Adipose tissue (tissue), 3 donors: Measurements from ENCODE around the gene PAPSS2. TPM values are rescaled to one million over a fixed set of nuclear protein-coding genes. Genes with fewer than 3 reads are reported as not detected.

ENCODE experiments used
- H3K27ac ChIP-seq: one replicate; pipeline ENCODE4 v1.5.1; 2013; ENCODE audit warnings: low read depth, low read length
- WGBS, 3 donors: extraction: QIAGEN DNeasy Blood & Tissue Kit; methylation state at CpG; one replicate each; pipeline ENCODE4 v1.1.7; 2013; 5-methylcytosine and 5-hydroxymethylcytosine counted together
- polyA plus RNA-seq, 3 donors: library from polyadenylated mRNA; stranded (reverse); fragments of 200-250 nt; gene quantifications; one replicate each; pipeline ENCODE4 v1.2.3, GENCODE V29; 2013
- donor health status: healthy with polysubstance abuse.
- donor health status: Bipolar disorder and iron deficiency.
- donor health status: healthy.

Gene PAPSS2
- polyA plus RNA-seq, 3 donors, result 12.7 to 36.7 (median 20.8) TPM

DNA sequence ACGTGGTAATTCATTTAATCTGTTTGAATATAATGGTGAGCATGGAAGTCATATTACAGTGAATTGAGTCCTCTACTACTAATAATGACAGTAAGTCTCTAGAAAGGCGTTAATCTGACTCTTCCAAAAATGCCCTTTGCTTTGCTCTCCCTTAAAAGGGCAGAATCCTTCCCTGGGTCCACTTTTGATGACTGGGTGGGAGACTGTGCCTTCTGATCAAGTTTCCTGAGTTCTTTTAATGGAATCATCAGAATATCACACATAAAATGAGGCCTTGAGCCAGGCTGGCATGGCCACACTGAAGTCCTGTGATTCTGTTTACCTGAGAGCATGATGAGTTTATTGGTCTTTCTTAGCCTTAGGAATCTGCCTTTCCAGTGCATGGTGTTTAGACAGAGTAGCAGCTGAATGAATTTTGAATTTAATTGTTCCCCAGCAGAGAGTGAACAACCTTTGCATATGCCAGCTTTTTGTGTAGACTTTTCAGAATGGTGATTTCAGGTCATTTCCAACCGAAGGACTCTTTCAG is 33.3 kb downstream of the PAPSS2 start:
- no peak overlapping the region for H3K27ac ChIP-seq
- 75 to 93% (median 93%) methylated on average over 3 of the region's 3 CpGs for WGBS, 3 donors

DNA sequence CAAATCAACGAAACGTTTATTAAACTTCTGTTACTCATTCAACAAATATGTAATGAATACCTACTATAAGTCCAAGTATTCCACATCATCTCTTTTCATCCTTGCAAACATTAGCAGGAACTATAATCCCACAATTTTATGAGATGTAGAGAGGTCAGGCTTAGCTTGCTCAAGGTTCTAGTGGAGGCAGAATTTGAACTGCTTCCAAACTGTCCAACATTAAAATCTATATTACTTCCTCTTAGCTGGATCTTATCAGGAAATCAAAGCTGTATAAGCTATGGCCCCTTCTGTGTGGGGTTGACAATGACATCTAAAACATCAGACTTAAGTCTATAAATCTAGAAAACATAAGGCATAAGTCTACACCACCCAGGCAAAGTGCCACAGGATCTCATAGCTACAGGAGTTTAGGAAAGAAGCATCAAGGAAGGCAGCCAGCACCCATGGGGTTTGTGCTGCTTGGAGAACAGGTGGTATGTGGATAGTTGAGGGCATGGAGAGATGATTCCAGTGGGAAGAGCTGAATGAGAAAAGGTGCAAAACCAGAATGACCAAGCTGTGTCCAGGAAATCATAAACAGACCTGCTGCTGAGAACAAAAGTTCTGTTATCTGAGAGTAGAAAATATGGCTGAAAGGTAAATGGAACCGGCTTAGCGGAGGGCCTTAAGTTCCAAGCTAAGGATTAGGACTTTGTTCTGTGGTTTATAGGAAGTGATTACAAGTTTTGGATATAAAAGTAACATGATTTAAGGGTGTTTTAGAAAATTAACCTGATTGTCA is 34.5 kb downstream of the PAPSS2 start:
- no peak overlapping the region for H3K27ac ChIP-seq
- WGBS, 3 donors, result 68 to 94% (median 81%) methylated on average over 4 of the region's 4 CpGs

DNA sequence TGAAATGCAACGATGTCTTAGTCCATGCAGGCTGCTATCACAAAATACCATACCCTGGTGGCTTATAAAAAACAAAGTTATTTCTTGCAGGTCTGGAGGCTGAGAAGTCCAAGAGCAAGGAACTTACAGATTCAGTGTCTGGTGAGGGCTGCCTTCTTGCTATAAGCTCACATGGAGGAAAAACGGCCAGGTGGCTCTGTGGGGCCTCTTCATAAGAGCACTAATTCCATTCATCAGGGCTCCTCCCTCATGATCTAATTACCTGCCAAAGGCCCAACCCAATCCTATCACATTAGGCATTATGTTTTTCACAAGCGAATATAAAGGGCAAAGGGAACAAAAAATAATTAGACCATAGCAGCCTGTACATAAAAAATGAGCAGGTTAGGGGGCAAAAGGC is 35.4 kb downstream of the PAPSS2 start:
- no peak overlapping the region for H3K27ac ChIP-seq
- 79 to 93% (median 90%) methylated on average over 3 of the region's 3 CpGs for WGBS, 3 donors

DNA sequence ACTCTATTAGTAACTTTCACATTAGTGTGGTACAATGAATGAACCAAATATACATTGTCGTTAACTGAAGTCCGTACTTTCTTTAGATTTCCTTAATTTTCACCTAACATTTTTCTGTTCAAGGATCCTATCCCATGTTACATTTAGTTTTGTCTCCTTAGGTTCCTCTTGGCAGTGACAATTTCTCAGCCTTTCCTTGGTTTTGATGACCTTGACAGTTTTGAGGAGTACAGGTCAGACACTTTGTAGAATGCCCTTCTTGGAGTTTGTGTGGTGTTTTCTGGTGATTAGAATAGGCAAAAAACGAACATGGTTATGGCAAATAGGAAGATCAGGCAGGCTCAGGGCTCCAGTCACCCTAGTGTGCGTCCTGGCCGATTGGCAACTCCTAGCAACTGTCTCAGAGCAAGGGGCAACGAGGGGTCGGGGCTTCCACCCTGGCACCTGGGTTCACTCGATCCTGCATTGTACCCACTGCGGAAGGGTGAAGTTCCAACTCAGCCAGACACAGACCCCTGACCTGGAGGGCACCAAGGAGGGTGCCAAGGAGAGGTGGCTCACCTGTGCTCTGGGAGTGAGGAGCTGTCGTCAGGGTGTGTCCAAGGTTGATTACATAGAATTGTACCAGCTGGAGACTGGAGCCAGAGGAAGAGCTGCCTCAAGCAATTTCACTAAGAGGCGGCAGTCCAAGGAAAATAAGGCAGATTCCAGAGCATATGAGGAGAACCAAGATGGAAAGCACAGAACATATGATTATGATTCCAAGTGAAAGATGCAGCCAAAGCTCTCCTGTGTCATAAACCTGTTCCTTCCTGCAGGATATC is 37.5 kb downstream of the PAPSS2 start:
- no peak overlapping the region for H3K27ac ChIP-seq
- WGBS, 3 donors, result 78 to 89% (median 85%) methylated on average over 11 of the region's 11 CpGs

DNA sequence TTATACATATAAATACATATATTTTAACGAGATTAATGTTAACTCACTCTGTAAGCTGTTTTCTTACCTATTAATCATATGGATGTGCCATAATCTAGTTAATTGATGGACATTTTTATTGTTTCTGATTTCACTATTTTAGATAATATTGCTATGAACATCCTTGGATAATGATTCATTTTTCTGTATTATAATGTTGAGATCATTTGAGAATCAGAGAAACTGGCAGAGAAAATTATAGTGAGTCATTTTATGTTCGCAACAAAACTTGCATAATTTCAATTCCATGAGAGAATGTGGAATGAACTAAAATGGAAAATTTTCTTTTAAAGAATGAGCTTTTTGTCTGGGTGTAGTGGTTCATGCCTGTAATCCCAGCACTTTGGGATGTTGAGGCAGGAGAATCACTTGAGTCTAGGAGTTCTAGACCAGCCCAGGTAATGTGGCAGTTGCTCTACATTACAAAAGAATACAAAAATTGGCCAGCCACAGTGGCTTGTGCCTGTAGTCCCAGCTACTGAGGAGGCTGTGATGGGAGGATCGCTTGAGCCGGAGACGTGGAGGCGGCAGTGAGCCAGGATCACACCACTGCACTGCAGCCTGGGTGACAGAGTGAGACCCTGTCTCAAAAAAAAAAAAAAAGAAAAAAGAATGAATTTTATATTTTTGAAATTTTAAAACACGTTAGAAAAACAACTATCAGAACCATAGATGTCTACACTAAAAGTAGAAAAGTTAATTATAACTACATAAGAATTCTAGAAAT is 40.5 kb downstream of the PAPSS2 start:
- H3K27ac ChIP-seq, result no peak overlapping the region

DNA sequence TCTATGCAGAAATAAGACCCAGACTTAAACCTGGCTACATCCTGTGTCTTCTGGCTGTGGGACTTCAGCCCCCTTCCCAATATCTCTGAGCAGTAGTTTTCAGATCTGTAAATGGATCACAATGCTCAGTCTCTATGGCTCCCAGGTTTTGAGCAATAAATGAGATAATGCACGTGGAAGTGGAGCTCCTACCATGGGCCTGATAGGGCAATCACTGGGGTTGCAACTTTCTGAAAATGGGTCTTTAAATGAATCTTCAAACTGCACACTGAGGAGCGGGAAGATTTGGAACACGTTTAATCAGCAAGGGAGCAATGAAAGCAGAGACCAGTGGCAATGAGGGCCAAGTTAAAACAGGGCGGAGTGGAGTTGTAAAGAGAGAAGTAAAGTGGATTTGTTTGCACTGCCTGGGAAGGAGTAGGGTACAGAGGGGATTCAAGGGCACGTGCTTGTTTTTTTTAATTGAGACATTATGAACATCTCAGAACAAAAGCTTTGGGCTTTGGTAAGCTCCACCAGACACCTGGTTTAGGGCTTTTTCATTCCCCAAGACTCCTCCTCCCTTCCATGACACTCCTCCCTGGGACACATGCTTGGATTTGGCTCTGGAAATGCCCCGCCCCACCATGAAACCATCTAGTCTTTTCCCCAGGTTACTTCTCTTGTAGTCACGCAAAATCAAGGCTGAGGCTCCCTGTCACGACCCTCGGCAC is 42.7 kb downstream of the PAPSS2 start:
- no peak overlapping the region for H3K27ac ChIP-seq
- WGBS, 3 donors, result 73 to 82% (median 76%) methylated on average over 9 of the region's 9 CpGs

More for the DNA sequence above, 40.5 kb downstream of the PAPSS2 start:
- 81 to 90% (median 82%) methylated on average over 7 of the region's 7 CpGs for WGBS, 3 donors

DNA sequence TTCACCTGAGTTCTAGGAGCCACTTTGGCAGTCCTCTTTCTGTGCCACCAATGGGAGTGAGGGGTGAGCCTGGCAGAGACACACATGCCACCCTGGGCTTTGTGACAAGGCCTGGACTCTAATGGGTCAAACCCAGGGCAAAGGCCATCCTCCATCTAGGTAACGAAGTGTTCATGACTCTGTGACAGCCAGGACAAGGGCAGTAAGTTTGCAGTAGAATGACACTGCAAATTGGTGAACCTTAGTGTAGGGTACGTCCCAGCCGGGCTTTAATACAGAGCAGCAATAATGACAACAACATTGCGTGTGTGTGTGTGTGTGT is 43.3 kb downstream of the PAPSS2 start:
- no peak overlapping the region for H3K27ac ChIP-seq
- 91 to 100% (median 99%) methylated on average over 4 of the region's 4 CpGs for WGBS, 3 donors

DNA sequence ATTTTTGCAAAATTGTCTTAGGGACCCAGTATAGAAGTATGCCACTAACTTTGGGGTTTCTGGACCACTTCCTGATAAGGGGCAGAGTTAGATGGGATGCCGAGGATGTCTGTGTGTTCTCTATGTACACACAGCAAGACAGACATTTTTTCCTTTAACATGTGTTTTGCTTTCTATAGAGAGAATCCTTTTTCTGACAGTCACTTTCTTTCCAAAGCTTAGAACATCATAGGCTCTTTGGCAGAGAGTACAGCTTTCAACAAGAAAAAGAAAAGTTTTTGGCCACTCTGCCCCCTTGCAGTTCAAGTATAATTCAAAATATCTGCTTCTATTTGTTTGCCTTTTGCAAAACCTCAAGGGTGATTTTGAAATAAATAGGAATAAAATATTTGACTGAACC is 44.1 kb downstream of the PAPSS2 start:
- WGBS, 3 donors, result 52 to 72% (median 63%) methylated on average over 1 of the region's 1 CpG
- no peak overlapping the region for H3K27ac ChIP-seq

DNA sequence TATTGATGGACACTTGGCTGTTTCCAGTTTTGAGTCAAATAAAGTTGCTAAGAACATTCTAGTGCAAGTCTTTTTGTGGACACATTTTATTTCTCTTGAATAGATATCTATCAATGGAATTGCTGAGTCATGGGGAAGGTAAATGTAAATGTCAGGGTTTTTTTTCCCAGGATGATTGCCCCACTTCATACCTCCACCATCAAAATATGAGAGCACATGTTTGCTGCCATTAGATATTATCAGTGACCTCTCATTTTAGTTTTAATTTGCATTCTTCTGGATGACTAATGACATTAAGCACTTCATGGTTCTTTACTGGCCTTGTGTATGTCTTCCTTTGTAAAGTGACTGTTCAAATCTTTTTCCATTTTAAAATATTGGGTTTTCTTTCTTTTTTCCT is 45.7 kb downstream of the PAPSS2 start:
- H3K27ac ChIP-seq, result no peak overlapping the region

DNA sequence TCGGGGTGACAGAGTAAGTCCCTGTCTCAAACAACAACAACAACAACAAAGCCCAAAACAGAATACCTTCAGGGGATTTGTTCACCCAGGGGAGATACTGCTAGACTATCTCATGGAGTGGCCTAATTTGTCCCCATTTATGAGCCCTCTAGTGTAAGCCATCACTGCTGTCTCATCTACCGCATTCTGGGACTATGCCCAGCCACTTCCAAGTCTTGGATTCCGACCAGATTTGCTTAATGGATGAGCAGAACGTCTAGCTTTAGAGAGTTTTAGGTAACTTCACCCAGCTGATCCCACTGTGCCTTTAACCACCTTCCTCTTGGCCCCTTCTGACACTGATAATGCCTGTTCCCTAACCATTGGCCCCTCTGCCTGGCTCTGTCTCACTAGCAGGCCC is 47.1 kb downstream of the PAPSS2 start:
- H3K27ac ChIP-seq, result no peak overlapping the region
- WGBS, 3 donors, result 78 to 94% (median 80%) methylated on average over 4 of the region's 4 CpGs

DNA sequence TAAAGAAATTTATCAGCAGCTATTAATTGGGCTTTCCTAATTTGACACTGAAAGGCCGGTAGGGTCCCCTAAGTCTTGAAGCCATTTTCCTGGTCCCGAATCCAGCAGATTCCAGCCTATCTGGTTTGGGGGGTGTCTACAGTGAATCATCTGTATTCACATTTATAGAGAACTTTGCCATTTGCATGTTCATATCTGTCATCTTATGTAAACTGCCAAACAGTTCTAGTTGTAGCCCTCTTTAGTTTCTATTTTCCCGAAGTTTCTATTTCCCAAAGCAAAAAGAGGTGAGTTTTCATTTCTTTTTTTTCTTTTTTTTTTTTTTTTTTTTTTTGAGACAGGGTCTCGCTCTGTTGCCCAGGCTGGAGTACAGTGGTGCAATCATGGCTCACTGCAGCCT is 47.6 kb downstream of the PAPSS2 start:
- H3K27ac ChIP-seq, result no peak overlapping the region
- 96 to 98% (median 98%) methylated on average over 3 to 4 of the region's 4 CpGs for WGBS, 3 donors

DNA sequence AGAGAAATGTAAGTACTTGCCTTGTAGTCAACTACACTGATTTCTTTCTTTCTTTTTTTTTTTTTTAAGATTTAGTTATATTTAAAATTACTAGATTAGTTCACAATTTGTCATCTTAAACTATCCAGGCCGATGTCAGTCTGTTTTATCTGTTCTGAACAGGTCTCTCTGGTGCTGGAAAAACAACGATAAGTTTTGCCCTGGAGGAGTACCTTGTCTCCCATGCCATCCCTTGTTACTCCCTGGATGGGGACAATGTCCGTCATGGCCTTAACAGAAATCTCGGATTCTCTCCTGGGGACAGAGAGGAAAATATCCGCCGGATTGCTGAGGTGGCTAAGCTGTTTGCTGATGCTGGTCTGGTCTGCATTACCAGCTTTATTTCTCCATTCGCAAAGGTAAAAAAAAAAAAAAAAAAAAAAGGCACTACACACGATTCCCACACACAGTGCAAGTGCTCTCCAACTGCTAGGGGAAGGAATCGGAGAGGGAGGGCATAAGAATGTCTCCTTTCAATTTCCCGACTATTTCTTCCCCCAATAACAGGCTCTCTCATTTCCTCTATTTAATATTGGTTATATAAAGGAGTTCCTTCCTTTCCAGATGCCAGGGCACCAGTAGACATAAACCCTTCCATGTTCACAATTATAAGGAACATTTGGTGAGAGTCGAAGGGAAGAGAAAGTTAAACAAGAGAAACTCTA is 53.4 kb downstream of the PAPSS2 start:
- H3K27ac ChIP-seq, result no peak overlapping the region
- WGBS, 3 donors, result 50 to 75% (median 70%) methylated on average over 11 of the region's 11 CpGs

DNA sequence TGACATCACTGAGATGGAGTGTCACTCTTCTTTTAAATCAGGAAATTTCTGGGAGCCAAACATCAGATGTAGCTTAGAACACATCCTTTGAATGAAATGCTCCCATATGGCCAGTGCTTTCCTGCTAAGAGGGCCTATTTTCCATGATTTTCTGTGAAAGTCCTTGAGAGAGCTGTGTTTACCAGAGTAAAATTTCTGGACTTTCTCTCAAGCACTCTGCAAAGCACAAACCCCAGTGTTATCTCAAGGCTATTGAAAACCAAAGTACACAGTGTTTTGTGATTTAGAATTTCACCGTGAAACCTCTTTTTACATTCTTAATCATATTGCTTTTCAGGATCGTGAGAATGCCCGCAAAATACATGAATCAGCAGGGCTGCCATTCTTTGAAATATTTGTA is 54.0 kb downstream of the PAPSS2 start:
- H3K27ac ChIP-seq, result no peak overlapping the region
- WGBS, 3 donors, result 38 to 88% (median 84%) methylated on average over 3 of the region's 3 CpGs

DNA sequence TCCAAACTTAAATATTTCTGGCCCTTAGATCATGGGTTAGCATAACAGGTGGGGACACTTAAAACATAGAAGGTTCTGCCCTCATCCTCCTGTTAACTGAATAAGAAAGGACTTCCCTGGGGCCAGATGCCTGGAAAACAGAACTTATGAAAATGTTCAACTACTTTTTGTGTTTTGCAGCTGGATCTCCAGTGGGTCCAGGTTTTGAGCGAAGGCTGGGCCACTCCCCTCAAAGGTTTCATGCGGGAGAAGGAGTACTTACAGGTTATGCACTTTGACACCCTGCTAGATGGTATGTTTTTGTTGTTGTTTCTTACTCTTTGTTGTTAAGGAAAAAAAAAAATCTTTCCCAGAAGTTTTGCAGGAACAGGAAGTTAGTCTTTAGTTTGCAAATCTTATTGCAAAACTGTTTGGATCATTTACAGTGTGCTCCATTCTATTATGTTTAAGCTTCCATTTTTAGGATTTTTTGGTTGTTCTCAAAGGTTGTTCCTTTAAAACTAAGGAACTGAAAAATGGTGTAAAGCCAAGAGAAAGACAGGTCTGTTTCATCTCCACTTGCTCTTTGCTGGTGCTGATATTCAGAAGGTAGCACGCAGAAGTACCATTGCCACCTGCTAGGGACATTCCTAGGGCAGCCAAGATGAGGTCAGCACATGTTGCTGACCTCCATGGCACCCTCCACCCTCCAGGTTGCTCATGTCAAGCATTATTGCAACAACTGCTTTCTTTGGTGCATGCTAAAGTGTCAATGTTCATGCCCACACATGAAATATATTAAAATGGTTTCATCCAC is 56.1 kb downstream of the PAPSS2 start:
- no peak overlapping the region for H3K27ac ChIP-seq
- 72 to 86% (median 78%) methylated on average over 3 of the region's 3 CpGs for WGBS, 3 donors

DNA sequence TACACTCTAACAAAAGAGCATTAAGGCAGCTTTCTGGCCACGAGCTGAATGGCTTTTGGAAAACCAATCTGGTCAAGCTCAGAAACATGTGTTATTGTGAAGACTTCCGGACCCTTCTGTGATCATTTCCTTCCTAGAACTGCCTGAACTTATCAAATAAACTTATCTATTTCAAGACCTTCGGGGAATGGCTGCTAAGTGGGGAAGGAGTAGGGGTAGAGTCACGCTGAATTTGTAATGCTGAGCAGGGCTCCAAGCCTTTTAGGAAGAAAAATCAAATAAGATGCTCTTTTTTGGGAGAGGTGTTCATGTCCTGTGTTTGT is 56.6 kb downstream of the PAPSS2 start:
- H3K27ac ChIP-seq, result no peak overlapping the region
- WGBS, 3 donors, result 39 to 76% (median 46%) methylated on average over 4 of the region's 4 CpGs

DNA sequence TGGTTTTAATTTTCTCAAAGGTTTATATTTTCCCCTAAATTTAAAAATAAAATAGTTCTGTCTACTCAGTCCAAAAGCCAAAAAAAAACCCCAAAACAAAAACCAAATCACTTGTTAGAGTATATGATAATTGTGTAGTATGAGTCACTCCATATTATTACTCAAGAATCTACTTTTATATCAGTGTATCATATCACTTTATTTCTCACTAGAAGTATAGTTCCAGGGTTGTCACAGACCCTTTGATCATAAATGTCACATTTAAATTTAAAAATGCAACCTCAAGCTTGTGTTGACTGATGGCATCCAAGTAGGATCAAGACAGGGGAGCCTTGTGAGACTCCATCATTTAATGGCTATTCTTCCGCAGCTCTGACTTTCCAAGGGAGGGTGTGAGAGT is 61.0 kb downstream of the PAPSS2 start:
- no peak overlapping the region for H3K27ac ChIP-seq
- WGBS, 3 donors, result 97 to 99% (median 97%) methylated on average over 1 of the region's 1 CpG

DNA sequence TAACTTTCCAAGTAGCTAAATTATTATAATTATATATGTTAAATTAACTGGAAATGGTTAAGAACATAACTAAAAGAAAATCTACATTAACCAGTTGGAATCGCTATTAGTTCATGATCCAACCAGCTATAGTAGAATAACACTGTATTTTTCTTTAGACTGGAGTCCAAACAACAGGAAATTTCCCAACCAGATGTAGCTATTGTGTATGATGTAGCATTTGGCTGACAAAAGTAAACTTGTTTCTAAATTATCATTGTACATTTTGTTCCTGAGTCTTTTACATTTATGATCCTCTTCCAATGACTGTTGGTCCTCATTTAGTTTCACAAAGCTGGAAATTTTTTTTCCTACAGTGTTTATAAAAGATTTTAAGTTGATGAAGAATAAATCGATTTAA is 62.1 kb downstream of the PAPSS2 start:
- WGBS, 3 donors, result 67 to 91% (median 86%) methylated on average over 2 of the region's 2 CpGs
- no peak overlapping the region for H3K27ac ChIP-seq
